ENCODE results near the gene TEX2. TPM values are rescaled to one million over a fixed set of nuclear protein-coding genes. Genes with fewer than 3 reads are reported as not detected.

The TEX2 gene
- total and polyA plus RNA-seq, 2 donors (not counting 1 experiment from before 2014, with no cell fraction given): 4.0 to 7.6 TPM

GRCh38 chr17:64202683-64203344, 60.2 kb downstream of the TEX2 start:
- H3K36me3 ChIP-seq (replicated peaks in 1 of 2; ENCODE audit: control extremely low read depth in 1 of 2, control insufficient read depth in 1 of 2, extremely low read depth in 1 of 2, insufficient read depth in 2 of 2, low read length in 1 of 2): no peaks in the 10 kb centered on the region
- H3K79me2 ChIP-seq (ENCODE audit: control insufficient read depth, insufficient read depth, low read length): peaks cover 2% of the 10 kb centered on the region
- H3K4me2 ChIP-seq (replicated peaks; ENCODE audit: low read depth, low read length, poor library complexity, severe bottlenecking): no peak overlapping the region
- DNase-seq: no peak
- Mint-ChIP-seq H3K27ac (no peak overlapping the region), H3K4me1 (no peaks in the 10 kb centered on the region), H3K27me3 (no peaks in the 10 kb centered on the region), H3K4me3 (no peak overlapping the region), H3K9me3 (ENCODE audit: insufficient read depth) (no peaks in the 10 kb centered on the region)
- 97% methylated on average over 4 of the region's 5 CpGs for WGBS (ENCODE audit: insufficient coverage)
- H3K27me3 ChIP-seq (replicated peaks in 1 of 4; ENCODE audit: control extremely low read depth in 1 of 4, control insufficient read depth in 3 of 4, insufficient read depth in 4 of 4, low read length in 3 of 4): no peaks in the 10 kb centered on the region
- H3K9me3 ChIP-seq (ENCODE audit: control extremely low read depth in 1 of 3, control insufficient read depth in 2 of 3, insufficient read depth in 1 of 3, low read length in 2 of 3): no peaks in the 10 kb centered on the region
- no peaks in the 10 kb centered on the region for H3K4me1 ChIP-seq (ENCODE audit: control insufficient read depth in 2 of 2, insufficient read depth in 2 of 2, low read length in 2 of 2)
- intact Hi-C loops (cut with micrococcal nuclease): no loop called here
- ChIA-PET POLR2A (no interaction called here), CTCF (interaction anchor here (0.9 kb wide), 1 partner anchor 216 kb away, joined by 3 read pairs; no protein-coding TSS in a partner anchor)
- H3K9ac ChIP-seq (ENCODE audit: low read length): no peak overlapping the region
- no peak for ATAC-seq (ENCODE audit: low read depth)
- no peak overlapping the region for H2AFZ ChIP-seq (ENCODE audit: insufficient read depth, low read depth, low read length, poor library complexity, severe bottlenecking)
- TF ChIP-seq, protein P1, sequence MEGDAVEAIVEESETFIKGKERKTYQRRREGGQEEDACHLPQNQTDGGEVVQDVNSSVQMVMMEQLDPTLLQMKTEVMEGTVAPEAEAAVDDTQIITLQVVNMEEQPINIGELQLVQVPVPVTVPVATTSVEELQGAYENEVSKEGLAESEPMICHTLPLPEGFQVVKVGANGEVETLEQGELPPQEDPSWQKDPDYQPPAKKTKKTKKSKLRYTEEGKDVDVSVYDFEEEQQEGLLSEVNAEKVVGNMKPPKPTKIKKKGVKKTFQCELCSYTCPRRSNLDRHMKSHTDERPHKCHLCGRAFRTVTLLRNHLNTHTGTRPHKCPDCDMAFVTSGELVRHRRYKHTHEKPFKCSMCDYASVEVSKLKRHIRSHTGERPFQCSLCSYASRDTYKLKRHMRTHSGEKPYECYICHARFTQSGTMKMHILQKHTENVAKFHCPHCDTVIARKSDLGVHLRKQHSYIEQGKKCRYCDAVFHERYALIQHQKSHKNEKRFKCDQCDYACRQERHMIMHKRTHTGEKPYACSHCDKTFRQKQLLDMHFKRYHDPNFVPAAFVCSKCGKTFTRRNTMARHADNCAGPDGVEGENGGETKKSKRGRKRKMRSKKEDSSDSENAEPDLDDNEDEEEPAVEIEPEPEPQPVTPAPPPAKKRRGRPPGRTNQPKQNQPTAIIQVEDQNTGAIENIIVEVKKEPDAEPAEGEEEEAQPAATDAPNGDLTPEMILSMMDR (IDR thresholded peaks at IDR 0.05): no peak
- no peak for TF ChIP-seq EZH2 (IDR thresholded peaks at IDR 0.05; ENCODE audit: borderline replicate concordance, insufficient read depth, low read depth, low read length, poor library complexity, severe bottlenecking)
- H3K27ac ChIP-seq (ENCODE audit: low read length in 2 of 2): no peak overlapping the region
- no peak overlapping the region for H3K4me3 ChIP-seq (ENCODE audit: control extremely low read depth in 1 of 5, extremely low read depth in 1 of 5, insufficient read depth in 1 of 5, low read depth in 2 of 5, low read length in 4 of 5)
- H4K20me1 ChIP-seq (ENCODE audit: control insufficient read depth, insufficient read depth, low read length, poor library complexity, severe bottlenecking): no peaks in the 10 kb centered on the region
